ENCODE measurements around the gene DUSP22.
"Not testable (repeated sequence)": the region's sequence is repeated elsewhere in the genome, so short reads cannot be mapped to it uniquely, and the experiment has no call there.

DUSP22 gene

DNA sequence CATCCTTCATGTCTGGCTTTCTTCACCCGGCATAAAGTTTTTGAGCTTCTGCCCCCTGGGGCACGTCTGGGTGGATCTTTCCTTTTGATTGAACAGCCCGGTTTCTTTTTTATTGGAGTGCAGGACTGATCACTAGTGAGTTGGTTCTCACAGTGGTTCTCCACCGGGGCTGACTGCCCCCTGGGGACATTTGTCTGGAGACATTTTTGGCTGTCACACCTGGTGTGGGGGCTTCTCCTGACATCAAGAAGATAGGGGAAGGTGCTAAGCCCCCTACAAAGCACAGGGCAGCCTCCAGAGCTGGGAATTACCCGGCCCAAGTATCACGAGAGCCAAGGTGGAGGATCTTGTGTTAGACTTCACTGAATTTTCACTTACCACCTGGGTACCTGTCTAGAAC is 73.5 kb downstream of the DUSP22 start:
- no peak for DNase-seq (ENCODE audit: extremely low read depth, low read depth)
- TF ChIP-seq, protein P1, sequence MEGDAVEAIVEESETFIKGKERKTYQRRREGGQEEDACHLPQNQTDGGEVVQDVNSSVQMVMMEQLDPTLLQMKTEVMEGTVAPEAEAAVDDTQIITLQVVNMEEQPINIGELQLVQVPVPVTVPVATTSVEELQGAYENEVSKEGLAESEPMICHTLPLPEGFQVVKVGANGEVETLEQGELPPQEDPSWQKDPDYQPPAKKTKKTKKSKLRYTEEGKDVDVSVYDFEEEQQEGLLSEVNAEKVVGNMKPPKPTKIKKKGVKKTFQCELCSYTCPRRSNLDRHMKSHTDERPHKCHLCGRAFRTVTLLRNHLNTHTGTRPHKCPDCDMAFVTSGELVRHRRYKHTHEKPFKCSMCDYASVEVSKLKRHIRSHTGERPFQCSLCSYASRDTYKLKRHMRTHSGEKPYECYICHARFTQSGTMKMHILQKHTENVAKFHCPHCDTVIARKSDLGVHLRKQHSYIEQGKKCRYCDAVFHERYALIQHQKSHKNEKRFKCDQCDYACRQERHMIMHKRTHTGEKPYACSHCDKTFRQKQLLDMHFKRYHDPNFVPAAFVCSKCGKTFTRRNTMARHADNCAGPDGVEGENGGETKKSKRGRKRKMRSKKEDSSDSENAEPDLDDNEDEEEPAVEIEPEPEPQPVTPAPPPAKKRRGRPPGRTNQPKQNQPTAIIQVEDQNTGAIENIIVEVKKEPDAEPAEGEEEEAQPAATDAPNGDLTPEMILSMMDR (IDR thresholded peaks at IDR 0.05; ENCODE audit: low read depth, low read length, missing control alignments): no peak
- no peak overlapping the region for H3K4me3 ChIP-seq (replicated peaks; ENCODE audit: low read depth, low read length)

DNA sequence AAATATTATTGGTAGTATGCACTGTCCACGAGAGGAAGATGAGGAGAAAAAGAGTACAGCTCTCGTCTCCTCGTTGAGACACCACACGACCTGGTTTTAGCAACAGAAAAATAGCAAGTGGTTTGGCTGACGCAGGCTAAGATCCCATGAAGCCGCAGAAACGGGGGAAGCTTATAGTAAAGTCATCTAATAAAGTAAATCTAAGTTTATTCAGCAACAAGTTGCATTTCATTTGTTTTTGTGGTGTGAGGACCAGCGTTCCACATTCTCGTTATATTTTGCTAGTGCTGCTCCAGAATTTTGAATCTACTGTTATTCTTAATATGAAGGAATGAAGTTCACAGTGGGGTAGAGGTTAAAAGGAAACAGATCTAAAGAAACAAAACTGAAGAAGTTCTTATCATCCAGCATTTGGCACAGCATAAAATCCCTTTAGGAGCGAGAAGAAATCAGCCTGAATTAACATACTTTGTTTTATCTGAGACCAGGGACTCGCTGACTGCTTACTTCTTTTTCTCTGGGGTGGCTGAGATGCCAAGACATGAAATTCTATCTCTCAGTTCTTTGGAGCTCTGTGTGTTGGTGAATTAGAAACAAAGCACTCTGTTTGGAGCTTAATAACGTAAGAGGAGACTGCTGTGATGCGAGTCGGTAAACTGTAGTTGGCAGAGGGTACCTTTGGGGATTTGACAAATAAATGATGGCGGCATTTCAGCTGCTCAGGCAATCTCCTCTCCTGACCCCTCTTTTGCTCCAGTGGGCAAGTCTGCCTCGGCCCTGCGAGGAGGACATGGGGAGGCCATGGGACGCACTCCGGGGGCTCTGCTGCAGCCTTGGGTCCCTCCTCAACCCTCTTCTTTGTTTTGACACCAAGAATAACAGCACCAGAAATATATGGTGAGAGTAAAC is 74.4 kb downstream of the DUSP22 start:
- TF ChIP-seq, protein P1 (IDR thresholded peaks at IDR 0.05; ENCODE audit: low read depth, low read length, missing control alignments): no peak
- no peak overlapping the region for H3K4me3 ChIP-seq (replicated peaks; ENCODE audit: low read depth, low read length)
- DNase-seq (ENCODE audit: extremely low read depth, low read depth): no peak

DNA sequence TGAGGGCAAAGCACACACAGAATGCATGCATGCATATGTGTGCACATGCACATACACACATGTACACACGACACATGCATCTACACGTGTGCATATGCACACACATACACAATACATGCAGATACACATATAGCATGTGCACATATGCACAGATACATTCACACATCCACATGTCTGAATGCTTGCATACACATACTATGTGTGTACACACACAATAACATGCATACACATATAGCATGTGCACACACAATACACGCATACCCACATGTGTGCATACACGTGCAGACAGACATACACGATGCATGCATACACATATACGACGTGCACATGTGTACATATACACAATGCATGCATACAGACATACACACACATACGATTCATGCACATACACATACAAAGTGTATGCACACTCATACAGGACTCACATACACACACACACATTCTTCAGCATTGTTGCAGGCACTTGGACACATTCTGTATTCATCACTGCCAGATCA is 75.1 kb downstream of the DUSP22 start:
- TF ChIP-seq, protein P1 (IDR thresholded peaks at IDR 0.05; ENCODE audit: low read depth, low read length, missing control alignments): no peak
- H3K4me3 ChIP-seq (replicated peaks; ENCODE audit: low read depth, low read length): no peak overlapping the region
- no peak for DNase-seq (ENCODE audit: extremely low read depth, low read depth)

DNA sequence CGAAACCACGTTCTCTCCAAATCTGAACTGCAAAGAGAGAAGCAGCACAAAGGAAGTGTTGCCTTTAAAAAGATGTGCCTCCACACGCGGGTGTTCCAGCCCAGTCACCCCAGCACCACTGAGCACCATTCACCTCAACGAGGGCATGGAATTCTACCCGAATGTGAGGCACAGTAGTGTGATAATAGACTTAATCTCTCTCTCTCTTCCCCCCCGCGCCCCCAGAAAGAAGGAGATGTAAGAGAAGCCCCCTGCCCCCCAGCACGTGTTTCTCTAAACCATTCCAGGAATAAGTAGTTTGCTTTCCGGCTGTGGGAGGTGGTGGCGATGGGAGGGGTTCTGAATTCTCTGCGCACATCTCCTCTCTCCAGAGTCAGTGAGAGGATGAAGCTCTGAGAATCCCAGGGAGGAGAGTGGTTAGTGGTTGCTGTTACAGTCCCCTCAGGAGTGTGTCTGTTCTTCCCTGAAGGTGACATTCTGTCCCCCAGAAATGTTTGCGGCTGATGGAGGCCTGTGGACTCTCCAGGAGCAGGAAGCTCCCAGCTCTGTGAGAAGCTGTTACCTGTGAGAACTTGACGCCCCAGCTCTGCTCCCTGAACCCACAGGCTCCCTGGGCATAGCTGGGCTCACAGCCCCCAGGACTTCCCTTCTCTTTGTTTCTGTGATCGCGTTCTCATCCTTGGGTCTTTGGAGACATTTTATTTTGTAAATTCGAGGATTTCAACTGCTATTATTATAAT is 75.8 kb downstream of the DUSP22 start:
- TF ChIP-seq, protein P1 (IDR thresholded peaks at IDR 0.05; ENCODE audit: low read depth, low read length, missing control alignments): no peak

DNA sequence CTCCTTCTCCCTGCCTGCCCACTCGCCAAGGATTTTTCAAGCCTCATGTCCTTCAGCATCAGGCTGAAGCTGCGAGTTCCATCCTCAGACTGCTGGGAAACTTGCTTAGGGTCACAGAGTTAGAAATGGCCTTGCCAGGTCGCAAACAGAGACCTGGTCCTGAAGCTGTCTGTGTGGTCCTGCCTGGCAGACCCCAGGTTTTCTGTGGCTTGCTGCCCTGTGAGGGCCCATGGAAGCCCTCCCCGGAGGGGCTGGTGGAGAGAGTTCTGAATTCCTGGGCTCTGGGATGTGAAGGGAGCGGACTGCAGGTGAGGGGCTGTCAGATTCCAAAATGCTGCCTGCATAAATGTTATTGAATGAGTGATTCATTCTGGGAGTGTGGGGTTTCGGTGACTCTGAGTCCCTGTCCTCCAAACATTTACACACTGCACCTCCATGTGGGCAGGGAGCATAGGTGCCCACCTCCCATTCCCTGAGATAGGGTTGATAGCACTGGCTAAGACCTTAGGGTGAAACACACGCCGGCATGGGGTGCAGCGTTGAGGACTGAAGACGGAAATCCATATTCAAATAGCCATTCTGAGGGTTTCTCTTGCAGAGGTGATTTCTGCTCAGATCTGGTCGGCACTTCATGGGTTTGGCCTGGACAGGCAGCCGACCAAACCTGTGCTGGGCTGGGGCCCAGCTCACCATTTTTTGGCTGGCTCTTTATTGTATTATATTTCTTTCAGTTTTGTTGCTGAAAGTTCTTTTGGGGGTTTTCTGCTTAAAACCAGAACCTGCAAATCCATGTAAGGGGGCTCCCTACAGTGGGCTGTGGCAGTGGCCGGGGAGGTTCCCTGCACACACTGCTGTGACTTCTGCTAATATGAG is 77.5 kb downstream of the DUSP22 start:
- TF ChIP-seq, protein P1 (IDR thresholded peaks at IDR 0.05; ENCODE audit: low read depth, low read length, missing control alignments): no peak
- no peak overlapping the region for H3K4me3 ChIP-seq (replicated peaks; ENCODE audit: low read depth, low read length)

More for the DNA sequence above, 75.8 kb downstream of the DUSP22 start:
- no peak overlapping the region for H3K4me3 ChIP-seq (replicated peaks; ENCODE audit: low read depth, low read length)
- DNase-seq (ENCODE audit: extremely low read depth, low read depth): no peak

DNA sequence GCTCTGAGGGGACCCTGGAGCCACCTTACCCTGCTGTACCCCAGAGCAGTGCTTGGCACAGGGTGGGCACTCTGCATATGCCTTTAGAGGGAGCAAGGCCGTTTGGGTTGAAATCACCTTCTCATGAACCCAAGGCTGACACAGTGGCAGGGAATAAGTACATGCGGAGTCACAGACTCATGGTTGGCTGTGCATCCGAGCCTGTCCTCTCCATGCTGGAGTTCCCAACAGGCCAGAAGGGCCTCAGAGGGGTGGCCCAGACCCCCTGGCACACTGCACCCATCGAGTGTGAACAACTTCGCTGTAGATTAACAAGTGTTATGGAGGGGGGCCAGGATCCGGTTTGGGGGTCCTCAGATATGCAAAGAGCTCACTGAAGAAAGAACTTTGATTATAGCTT is 78.3 kb downstream of the DUSP22 start:
- no peak overlapping the region for H3K4me3 ChIP-seq (replicated peaks; ENCODE audit: low read depth, low read length)
- DNase-seq (ENCODE audit: extremely low read depth, low read depth): no peak
- TF ChIP-seq, protein P1 (IDR thresholded peaks at IDR 0.05; ENCODE audit: low read depth, low read length, missing control alignments): no peak

More for the DNA sequence above, 77.5 kb downstream of the DUSP22 start:
- DNase-seq (ENCODE audit: extremely low read depth, low read depth): no peak

DNA sequence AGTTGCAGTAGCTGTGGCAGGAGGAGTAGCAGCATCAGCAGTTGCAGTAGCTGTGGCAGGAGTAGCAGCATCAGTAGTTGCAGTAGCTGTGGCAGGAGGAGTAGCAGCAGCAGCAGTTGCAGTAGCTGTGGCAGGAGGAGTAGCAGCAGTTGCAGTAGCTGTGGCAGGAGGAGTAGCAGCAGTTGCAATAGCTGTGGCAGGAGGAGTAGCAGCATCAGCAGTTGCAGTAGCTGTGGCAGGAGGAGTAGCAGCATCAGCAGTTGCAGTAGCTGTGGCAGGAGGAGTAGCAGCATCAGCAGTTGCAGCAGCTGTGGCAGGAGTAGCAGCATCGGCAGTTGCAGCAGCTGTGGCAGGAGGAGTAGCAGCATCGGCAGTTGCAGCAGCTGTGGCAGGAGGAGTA is 79.6 kb downstream of the DUSP22 start:
- H3K4me3 ChIP-seq (replicated peaks; ENCODE audit: low read depth, low read length); DNase-seq (ENCODE audit: extremely low read depth, low read depth): not testable (repeated sequence)

Data from HFF-Myc (cell line).